Fibroblast of gingiva (primary cell): ENCODE measurements around the gene POMT1.
"Not testable (repeated sequence)": the region's sequence is repeated elsewhere in the genome, so short reads cannot be mapped to it uniquely, and the experiment has no call there.

Source experiments
- DNase-seq: peaks from one replicate; pipeline ENCODE4 v3.0.0-alpha.2; 2011; ENCODE audit warnings: low read depth

POMT1 gene, protein sequence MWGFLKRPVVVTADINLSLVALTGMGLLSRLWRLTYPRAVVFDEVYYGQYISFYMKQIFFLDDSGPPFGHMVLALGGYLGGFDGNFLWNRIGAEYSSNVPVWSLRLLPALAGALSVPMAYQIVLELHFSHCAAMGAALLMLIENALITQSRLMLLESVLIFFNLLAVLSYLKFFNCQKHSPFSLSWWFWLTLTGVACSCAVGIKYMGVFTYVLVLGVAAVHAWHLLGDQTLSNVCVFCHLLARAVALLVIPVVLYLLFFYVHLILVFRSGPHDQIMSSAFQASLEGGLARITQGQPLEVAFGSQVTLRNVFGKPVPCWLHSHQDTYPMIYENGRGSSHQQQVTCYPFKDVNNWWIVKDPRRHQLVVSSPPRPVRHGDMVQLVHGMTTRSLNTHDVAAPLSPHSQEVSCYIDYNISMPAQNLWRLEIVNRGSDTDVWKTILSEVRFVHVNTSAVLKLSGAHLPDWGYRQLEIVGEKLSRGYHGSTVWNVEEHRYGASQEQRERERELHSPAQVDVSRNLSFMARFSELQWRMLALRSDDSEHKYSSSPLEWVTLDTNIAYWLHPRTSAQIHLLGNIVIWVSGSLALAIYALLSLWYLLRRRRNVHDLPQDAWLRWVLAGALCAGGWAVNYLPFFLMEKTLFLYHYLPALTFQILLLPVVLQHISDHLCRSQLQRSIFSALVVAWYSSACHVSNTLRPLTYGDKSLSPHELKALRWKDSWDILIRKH

DNA sequence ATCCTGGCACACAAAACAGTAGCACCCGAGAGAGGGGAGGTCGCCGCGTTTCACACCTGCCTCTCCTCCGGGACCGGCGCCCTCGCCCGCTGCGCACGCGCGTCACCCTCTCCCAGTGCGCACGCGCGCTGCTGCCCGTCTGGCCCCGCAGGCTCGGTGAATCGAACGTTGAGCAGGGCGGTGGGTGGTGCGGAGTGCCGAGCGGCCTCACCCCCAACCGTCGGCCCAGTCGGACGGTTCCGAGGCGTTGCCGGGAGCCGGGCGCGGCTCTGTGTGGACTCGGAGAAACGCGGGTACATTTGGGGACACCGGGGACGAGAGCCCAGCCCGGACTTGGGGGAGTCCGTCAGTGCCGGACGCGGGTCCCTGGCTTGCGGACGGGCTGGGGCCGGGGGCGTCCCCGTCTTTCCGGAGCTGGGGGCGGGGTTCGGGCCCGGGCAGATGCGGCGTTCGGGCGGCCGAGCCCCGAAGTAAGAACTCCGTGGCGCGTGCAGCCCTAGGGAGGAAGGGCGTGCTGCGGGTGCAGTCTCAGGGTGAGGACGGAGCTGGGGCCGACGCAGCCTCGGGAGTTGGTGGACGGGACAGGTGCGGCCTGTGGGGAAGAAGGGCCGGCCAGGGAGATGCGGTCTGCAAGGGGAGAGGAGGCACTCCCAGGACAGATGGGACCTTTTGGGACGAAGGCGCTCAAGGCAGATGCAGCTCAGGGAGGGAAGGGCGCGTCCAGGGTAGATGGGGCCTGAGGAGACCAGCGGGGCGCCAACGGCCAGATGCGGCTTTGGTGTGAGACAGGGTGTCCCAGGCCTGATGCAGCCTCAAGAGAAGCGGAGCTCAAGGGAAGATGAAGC lies at the start of gene POMT1:
POMT1 (plus strand) TSS at position 138 of the 845 bp plus-strand sequence. CDS start 1,301 bp downstream, outside the sequence.
- peak; percentile 75 for DNase-seq

DNA sequence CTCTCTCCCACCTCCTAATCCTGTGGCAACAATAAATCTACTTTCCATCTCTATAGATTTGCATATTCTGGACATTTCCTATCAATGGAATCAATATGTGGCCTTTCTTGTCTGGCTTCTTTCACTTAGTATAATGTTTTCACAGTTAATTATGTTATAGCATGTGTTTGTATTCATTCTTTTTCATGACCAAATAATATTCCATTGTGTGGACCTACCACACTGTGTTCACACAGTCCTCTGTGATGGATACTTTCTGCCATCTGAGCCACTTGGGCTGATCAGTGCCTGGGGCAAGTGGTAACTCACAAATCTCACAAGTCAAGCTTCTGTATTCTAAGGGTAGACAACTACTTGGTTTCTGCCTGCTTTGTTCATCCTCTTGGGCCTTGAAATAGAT lies 48.7 kb upstream of the POMT1 start:
- DNase-seq: no peak

DNA sequence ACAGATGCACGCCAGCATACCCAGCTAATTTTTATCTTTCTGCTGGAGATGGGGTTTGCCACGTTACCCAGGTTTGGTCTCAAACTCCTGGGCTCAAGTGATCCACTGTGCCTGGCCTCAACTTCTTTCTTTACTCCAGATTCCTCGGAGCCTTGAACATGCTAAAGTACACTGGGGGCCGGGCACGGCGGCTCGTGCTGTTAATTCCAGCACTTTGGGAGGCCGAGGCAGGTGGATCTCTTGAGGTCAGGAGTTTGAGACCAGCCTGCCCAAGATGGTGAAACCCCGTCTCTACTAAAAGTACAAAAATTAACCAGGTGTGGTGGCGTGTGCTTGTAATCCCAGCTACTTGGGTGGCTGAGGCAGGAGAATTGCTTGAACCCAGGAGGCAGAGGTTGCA lies 47.1 kb upstream of the POMT1 start:
- not testable (repeated sequence) for DNase-seq

DNA sequence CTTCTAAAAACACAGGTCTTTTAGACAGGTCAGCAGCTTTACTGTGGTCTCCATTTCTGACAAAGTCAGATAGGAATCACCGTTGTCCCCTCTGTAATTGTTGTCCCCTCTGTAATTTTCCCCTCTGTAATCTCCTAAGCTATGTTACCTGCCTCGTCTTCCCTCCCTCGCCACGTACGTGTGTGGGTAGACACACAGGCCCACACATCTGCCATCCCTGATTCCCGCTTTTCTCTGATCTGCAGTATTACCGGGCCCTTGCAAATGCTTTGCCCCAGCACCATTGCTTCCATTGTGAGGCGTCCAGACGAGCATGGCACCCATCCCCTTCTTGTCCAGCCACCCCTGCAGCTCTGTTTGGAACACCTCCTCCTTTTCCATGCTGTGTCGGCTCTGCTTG lies 45.0 kb upstream of the POMT1 start:
- no peak for DNase-seq

DNA sequence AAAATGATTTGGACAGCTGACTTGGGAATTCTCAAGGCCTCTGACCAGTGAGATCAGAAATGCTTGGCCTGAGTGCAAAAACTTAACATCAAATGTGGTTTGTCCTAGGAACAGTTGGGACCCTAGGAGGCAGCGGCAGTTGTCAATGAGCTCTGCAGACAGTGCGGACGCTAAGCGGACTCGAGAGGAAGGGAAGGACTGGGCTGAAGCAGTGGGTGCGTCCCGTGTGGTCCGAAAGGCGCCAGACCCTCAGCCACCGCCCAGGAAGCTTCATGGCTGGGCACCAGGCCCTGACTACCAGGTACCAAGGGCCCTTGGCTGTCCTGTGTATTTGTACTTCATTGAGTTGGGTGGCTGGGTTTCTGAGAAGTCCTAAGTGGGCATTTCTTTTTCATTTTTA lies 43.7 kb upstream of the POMT1 start:
- DNase-seq: no peak

DNA sequence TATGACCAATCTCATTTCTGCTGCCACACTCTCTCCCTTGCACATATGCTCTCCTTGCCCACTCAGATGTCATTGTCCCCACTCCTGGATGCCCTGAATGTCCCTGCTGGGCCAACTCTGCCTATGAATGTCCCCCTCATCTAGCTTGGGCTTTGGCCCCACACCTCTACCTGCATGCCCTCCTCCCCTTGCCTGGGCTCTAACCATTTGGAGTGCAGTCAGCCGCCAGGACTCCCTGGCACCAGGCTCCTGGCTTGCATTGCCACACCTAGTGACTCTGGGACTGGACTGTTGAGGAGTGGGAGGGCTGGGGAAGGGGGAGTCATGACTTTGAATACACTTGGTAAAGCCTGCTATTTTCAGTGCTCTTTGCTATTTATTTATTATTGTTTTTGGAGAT lies 41.6 kb upstream of the POMT1 start:
- DNase-seq: no peak

DNA sequence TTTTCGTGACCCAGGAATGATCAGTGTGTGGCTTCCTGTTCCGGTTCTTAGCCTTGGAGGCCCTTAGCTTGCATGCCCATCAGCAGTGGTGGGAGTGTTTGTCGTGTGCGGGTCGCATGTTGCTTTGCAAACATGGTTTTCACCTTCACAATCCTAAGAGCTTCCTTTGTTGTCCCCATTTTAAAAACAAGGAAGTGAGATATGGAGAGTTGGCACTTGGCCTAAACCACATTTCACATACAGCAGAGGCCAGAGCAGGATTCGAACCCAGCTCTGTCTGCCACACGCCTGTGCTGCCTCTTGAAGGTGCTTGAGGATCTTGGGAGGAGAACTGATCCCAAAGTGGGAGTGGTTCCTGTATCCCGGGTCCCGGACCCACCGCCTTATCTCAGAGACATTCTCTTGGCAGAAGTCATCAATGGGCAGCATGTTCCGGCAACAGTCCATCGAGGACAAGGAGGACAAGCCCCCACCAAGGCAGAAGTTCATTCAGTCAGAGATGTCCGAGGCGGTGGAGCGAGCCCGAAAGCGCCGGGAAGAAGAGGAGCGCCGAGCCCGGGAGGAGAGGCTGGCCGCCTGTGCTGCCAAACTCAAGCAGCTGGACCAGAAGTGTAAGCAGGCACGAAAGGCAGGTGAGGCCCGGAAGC lies 38.2 kb upstream of the POMT1 start:
- DNase-seq: no peak

DNA sequence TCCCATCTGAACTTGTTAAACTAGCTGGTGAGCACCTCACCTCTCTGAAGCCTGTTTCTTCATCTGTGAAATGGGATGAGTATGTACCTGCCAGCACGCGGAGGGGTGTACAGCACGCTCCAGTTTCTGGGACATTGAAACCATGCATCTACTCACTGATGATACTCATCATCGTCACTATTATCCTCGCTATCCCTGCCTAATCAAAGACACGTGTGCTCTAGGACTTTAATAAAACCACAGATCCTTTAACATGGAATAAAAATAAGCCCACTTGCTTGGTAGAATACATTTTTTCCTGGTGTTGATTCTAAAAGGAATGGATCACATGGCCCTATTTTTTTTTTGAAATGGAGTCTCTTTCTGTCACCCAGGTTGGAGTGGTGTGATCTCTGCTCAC lies 37.3 kb upstream of the POMT1 start:
- no peak for DNase-seq

DNA sequence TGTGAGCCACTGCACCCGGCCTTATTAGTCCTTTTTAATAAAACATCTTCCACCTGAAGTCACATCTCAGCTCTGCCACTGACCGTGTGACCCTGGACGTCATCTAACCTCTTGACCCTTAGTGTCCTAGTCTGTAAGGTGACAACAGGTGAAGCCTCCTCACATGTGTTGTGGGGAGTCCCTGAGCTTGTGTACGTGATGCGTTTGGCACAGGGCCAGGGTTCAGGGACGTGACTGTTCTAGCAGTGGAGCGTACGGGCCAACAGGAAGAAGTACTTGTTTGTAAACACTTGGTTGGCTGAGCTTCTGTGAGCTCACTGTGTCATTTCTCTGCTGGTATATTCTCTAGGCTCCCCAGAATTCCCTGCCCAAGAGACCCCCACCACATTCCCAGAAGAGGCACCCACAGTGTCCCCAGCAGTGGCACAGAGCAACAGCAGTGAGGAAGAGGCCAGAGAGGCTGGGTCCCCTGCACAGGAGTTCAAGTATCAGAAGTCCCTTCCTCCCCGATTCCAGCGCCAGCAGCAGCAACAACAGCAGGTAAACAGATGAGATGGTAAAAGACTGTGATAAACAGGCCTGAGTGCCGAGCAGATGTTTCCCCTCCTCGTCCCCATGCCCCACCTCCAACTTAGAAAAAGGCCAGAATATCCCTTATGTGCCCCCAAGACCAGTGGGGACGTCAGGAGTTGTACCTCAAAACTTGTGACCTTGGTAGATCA lies 35.3 kb upstream of the POMT1 start:
- DNase-seq: no peak

DNA sequence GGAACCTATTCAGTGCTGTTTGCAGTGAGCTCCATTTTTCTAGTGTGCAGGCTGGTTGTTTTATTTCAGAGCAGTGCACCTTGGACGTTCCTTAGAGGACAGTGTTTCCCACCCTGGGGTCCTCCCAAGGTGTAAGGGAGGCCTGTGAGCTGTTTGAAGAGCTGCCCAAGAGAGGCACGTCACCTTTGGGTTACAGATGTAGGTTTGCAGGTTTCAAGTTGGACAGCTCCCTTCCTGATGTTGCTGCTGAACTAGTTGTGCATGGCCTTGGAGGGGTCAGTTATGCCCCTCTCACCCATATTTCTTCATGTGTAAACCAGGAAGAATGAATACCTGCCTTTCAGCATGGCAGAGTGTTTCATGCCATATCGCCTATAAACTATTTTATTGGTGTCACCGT lies 34.7 kb upstream of the POMT1 start:
- no peak for DNase-seq

DNA sequence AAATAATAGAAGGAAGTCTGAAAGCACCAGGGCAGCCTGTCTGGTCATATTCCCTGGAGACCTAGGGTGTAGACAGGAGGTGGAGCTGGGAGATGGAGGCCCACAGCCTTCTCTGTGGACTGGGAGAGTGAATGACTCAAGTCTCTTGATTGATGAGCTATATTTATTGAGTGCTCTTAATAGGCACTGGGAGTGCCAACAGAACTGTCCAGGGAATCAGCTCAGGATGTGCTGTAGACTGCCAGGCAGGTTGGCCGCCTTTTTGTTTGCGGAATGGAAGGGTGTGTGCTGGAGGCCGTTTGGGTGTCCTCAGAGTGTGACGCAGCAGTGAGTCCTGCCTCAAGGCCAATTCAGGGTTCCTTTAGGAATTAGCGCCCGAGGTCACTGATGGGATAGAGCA lies 33.4 kb upstream of the POMT1 start:
- DNase-seq: no peak

DNA sequence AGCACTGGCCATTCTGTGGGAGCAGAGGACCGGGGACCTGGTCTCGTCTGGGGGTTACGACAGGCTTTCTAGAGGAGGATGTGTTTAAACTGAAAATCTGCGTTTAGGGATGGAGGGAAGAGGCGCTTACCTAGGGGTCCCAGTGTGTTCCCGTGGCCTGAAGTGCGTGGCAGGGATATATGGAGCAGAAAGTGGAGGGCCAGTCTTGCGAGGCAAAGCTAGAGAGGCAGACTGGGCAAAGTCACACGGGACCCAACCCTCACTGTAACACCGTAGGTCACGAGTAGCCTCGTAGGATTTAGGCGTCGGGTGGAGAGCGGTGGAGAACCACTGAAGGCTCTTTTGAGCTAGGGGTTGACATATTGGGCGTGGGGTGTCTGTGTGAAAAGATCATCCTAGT lies 32.8 kb upstream of the POMT1 start:
- no peak for DNase-seq

DNA sequence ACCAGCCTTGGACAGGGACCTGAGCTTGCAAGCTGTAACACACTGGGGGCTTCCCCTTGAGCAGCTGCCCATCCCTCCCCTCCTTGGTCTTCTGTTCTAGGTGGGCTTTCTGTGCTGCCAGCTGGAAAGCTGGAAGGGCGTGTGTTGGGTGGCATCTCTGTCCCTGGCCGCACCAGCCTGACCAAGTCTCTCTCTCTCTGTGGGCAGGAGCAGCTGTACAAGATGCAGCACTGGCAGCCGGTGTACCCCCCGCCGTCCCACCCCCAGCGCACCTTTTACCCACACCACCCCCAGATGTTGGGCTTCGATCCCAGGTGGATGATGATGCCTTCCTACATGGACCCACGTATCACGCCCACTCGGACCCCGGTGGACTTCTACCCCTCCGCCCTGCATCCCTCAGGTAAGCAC lies 32.1 kb upstream of the POMT1 start:
- DNase-seq: no peak

DNA sequence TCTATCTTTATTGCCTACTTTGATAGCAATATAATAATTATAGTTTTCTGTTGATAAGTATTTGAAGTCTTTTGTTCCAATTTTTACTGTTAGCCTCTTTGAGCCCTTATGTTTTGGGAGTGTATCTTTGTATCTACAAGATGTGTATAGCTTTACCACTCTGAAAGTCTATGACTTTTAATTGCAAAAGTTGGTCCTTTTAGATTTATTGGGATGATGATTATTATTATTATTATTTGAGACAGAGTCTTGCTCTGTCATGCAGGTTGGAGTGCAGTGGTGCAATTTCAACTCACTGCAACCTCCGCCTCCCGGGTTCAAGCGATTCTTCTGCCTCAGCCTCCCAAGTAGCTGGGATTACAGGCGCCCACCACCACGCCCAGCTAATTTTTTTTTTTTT lies 30.6 kb upstream of the POMT1 start:
- DNase-seq: not testable (repeated sequence)

DNA sequence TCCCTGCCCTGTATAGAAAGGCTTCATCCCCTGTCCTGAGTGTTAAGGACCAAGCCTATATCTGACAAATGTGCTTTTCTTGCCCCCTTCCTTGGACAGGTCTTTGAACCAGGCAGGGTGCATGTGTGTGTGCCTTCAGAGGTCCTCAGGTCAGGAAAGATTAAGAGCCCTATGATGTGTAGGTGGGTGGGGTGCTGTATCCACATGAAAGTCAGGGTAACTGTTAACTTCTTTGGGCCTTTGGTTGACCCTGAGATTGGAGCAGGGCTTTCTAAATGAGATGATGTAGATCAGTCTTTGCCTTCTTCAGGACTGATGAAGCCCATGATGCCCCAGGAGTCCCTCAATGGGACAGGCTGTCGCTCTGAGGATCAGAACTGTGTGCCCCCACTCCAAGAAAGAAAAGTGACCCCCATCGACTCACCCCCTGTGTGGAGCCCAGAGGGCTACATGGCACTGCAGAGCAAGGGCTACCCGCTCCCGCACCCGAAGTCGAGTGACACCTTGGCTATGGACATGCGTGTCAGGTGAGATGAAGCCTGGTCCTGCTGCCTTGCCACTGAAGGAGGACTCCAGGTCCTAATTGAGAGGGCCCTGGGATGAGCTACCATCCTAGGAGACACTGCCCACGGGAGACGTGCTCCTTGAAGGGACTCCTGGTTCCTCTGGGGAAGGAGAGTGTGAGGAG lies 29.4 kb upstream of the POMT1 start:
- DNase-seq: no peak

DNA sequence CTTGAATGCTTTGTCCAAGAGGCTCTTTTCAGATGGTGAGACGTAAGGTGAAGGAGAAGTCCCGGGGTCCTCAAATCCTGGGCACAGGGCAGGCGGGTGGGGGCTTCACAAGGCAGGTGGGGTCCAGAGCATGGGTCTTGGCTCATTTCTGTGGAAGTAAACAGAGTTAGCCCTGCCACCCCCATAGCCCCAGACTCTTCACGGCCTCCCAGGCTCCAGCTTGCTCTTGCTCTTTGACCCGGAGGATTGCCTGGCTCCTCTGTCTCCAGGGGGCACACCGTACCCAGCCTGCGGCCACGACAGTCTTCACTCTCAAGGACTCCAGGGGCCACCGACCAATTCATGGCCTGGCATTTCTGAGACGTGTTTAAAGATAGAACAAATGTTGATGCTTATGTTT lies 28.8 kb upstream of the POMT1 start:
- no peak for DNase-seq

DNA sequence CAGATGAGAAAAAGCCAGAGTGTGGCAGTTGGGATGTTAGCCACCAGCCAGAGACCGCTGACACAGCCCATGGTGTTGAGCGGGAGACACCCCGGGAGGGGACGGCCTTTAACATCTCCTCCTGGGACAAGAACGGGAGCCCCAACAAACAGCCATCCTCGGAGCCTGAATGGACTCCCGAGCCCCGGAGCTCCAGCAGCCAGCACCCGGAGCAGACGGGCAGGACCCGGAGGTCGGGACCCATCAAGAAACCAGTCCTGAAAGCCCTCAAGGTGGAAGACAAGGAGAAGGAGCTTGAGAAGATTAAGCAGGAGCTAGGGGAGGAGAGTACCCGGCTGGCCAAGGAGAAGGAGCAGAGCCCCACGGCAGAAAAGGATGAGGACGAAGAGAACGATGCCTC lies 28.0 kb upstream of the POMT1 start:
- DNase-seq: no peak

DNA sequence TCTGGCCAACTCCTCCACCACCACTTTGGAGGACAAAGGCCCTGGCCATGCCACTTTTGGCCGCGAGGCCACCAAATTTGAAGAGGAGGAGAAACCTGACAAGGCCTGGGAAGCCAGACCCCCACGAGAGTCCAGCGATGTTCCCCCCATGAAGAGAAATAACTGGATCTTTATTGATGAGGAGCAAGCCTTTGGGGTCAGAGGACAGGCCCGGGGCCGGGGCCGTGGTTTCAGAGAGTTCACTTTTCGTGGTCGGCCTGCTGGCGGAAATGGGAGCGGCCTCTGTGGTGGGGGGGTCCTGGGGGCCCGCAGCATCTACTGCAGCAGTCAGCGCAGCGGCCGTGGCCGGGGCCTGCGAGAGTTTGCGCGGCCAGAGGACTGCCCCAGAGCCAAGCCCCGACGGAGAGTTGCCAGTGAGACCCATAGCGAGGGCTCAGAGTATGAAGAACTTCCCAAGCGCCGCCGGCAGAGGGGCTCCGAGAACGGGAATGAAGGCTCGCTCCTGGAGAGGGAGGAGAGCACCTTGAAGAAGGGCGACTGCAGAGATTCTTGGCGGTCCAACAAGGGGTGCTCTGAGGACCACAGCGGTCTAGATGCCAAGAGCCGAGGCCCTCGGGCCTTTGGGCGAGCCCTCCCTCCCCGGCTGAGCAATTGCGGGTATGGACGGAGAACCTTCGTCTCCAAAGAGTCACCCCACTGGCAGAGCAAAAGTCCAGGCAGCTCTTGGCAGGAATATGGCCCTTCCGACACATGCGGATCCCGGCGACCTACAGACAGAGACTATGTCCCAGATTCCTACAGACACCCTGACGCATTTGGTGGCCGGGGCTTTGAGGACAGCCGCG lies 27.4 kb upstream of the POMT1 start:
- DNase-seq: no peak

DNA sequence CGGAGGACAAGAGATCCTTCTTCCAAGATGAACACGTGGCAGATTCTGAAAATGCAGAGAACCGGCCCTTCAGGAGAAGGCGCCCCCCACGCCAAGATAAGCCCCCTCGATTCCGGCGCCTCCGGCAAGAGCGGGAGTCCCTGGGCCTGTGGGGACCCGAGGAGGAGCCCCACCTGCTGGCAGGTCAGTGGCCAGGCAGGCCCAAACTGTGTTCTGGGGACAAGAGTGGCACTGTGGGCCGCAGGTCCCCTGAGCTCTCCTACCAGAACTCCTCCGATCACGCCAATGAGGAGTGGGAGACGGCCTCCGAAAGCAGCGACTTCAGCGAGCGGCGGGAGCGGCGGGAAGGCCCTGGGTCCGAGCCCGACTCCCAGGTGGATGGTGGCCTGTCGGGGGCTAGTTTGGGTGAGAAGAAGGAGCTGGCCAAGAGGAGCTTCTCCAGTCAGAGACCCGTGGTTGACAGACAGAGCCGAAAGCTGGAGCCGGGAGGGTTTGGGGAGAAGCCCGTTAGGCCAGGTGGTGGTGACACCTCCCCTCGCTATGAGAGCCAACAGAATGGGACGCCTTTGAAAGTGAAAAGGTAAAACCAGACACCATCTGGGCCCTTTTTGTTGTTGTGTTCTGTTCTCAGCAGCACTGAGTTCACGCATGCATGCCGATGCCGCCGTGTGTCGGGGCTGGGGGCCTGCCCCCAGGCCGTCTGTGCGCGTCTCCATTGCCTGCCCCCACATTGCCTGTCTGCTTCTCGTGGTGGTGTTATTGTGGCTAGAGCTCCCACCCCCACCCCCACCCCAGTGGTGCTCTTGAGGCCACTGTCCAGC lies 26.6 kb upstream of the POMT1 start:
- DNase-seq: no peak
